Astrocyte of the cerebellum (primary cell): ENCODE measurements around the gene ADAM22.

Experiments
- DNase-seq: peaks from one replicate; pipeline ENCODE4 v3.0.0-alpha.2; 2011; ENCODE audit warnings: low read depth
- H3K4me3 ChIP-seq: 2 replicates; pipeline ENCODE4 v1.5.1; 2011; ENCODE audit warnings: mild to moderate bottlenecking, low read depth, low read length, moderate library complexity
- CTCF ChIP-seq: IDR thresholded peaks from 2 replicates; pipeline ENCODE4 v1.5.1; 2012; ENCODE audit warnings: low read length, low read depth, moderate library complexity, mild to moderate bottlenecking; ENCODE audit errors: missing control alignments
- in situ Hi-C: cut with HindIII; loops from 2 replicates; pipeline ENCODE4 v1.10.0; 2017; ENCODE audit warnings: low sequenced_read_pairs

ADAM22 gene

GRCh38 chr7:88185650-88186049, 251.6 kb downstream of the ADAM22 start:
- DNase-seq, result no peak
- H3K4me3 ChIP-seq, result no peak overlapping the region
- no peak for TF ChIP-seq CTCF
- in situ Hi-C loops, result no loop called here

DNA sequence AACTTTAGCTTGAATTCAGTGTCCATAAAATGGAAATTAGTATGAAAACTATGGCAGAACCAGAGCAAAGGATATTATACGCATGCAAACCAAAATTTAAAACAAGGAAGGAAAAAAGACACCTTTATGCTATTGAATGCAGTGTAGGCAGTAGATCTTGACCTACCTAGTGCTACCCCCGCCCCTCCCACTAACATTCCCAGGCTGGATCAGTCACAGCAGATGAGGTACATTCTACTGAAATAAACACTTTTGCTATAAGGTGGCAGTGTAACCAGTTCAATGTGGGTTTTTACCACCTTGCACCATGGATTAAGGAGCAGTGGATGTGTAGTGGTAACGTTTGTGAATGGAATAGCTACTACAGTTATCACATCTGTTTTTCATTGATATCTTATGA, 257.9 kb downstream of the ADAM22 start:
- no peak overlapping the region for H3K4me3 ChIP-seq
- DNase-seq, result no peak
- no peak for TF ChIP-seq CTCF
- in situ Hi-C loops, result no loop called here

- in situ Hi-C loops, result no loop called here
- no peak overlapping the region for H3K4me3 ChIP-seq
- DNase-seq, result no peak
- no peak for TF ChIP-seq CTCF
Observed at GRCh38 chr7:88200261-88200660, 266.2 kb downstream of the ADAM22 start.

GRCh38 chr7:88200789-88201188, 266.7 kb downstream of the ADAM22 start:
- DNase-seq, result no peak
- TF ChIP-seq CTCF, result no peak
- no peak overlapping the region for H3K4me3 ChIP-seq
- in situ Hi-C loops, result no loop called here

DNA sequence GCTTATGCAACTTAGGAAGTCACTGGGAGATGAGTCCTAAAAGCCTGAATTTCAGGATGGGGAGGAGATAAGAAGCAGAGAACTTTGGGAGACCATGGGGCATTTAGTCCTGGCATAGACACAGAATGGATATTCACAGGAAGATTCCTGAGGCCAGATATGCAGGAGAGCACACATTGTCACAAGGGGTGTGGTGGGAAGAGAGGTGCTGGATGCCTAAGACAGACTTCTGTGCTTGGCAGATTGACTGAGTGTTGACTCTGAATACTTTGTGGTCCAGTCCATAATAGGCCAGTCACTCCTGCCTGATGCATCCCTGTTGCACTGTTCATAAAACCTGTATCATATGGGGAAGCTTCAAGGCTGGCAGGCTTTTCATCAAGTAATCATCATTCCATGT, 267.3 kb downstream of the ADAM22 start:
- no peak overlapping the region for H3K4me3 ChIP-seq
- TF ChIP-seq CTCF, result no peak
- no peak for DNase-seq
- in situ Hi-C loops, result no loop called here

DNA sequence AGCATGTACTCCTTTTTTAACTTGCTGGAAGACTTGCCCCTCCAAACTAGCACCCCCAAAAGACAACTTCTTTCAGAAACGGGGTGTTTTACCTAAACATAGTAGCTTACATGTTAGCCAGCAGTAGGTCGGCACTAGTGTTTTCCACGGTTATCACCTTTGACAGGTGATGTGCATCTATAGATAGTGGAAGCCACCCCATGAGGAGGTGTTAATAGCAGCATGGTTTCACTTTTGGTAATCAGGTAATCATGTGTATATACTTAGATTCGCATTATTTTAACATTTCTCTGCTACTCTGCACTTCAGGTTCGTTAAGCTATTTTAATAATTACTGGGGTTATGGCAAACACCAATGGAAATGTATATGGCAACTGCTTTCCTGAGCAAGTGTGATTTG, 268.2 kb downstream of the ADAM22 start:
- no peak for DNase-seq
- in situ Hi-C loops, result no loop called here
- H3K4me3 ChIP-seq, result no peak overlapping the region
- no peak for TF ChIP-seq CTCF

- TF ChIP-seq CTCF, result no peak
- DNase-seq, result no peak
- in situ Hi-C loops, result no loop called here
- no peak overlapping the region for H3K4me3 ChIP-seq
Observed at GRCh38 chr7:88202799-88203198, 268.7 kb downstream of the ADAM22 start.
